ENCODE results near the gene TPSG1.
"Not testable (repeated sequence)": the region's sequence is repeated elsewhere in the genome, so short reads cannot be mapped to it uniquely, and the experiment has no call there.

Gene TPSG1

GRCh38 chr16:1256296-1256873 is 31.3 kb upstream of the TPSG1 start:
- DNase-seq = not testable (repeated sequence)

- not testable (repeated sequence) for DNase-seq
Observed at GRCh38 chr16:1255276-1256122, 30.4 kb upstream of the TPSG1 start, which contains the start of gene TPSD1. TSS of gene TPSD1 (plus strand) at chr16:1256069. CDS start at chr16:1256281, 212 bp downstream.

- not testable (repeated sequence) for DNase-seq
Observed at GRCh38 chr16:1254821-1255220, 29.8 kb upstream of the TPSG1 start.

- DNase-seq = not testable (repeated sequence)
Observed at GRCh38 chr16:1253701-1254364, 28.8 kb upstream of the TPSG1 start.

GRCh38 chr16:1249031-1249755 is 24.1 kb upstream of the TPSG1 start:
- DNase-seq = not testable (repeated sequence)

- DNase-seq = not testable (repeated sequence)
Observed at GRCh38 chr16:1247903-1248537, 23.0 kb upstream of the TPSG1 start.

- no peak for DNase-seq
Observed at GRCh38 chr16:1245452-1246020, 20.5 kb upstream of the TPSG1 start.

- no peak for DNase-seq
Observed at GRCh38 chr16:1244881-1245280, 19.8 kb upstream of the TPSG1 start.

- peak; percentile 22 for DNase-seq
Observed at GRCh38 chr16:1243907-1244850, 19.1 kb upstream of the TPSG1 start.

GRCh38 chr16:1243363-1243762 is 18.3 kb upstream of the TPSG1 start:
- DNase-seq = not testable (repeated sequence)

GRCh38 chr16:1241081-1241480 is 16.0 kb upstream of the TPSG1 start:
- DNase-seq = not testable (repeated sequence)

GRCh38 chr16:1240436-1240835 is 15.4 kb upstream of the TPSG1 start, which contains the start of gene TPSAB1:
TSS of gene TPSAB1 (plus strand) at chr16:1240705. CDS start at chr16:1240939, 234 bp downstream.
- DNase-seq = not testable (repeated sequence)

GRCh38 chr16:1239575-1239974 is 14.5 kb upstream of the TPSG1 start:
- DNase-seq = not testable (repeated sequence)

- not testable (repeated sequence) for DNase-seq
Observed at GRCh38 chr16:1238909-1239308, 13.8 kb upstream of the TPSG1 start.

GRCh38 chr16:1237990-1238389 is 12.9 kb upstream of the TPSG1 start:
- no peak for DNase-seq

GRCh38 chr16:1236659-1237058 is 11.6 kb upstream of the TPSG1 start:
- DNase-seq = not testable (repeated sequence)

GRCh38 chr16:1232049-1232748 is 7.1 kb upstream of the TPSG1 start:
- DNase-seq = not testable (repeated sequence)

GRCh38 chr16:1231301-1231700 is 6.2 kb upstream of the TPSG1 start:
- not testable (repeated sequence) for DNase-seq

- DNase-seq = not testable (repeated sequence)
Observed at GRCh38 chr16:1230471-1231212, 5.6 kb upstream of the TPSG1 start.

Data from NCI-H146 (cell line).